Activated T-cell treated with anti-CD3 and anti-CD28 coated beads for 1 hour (primary cell): ENCODE data around the gene SUGP1.

Experiments
- DNase-seq: peaks from one replicate; pipeline ENCODE4 v3.0.0-alpha.2; 2020; ENCODE audit warnings: low read depth

Gene SUGP1

DNA sequence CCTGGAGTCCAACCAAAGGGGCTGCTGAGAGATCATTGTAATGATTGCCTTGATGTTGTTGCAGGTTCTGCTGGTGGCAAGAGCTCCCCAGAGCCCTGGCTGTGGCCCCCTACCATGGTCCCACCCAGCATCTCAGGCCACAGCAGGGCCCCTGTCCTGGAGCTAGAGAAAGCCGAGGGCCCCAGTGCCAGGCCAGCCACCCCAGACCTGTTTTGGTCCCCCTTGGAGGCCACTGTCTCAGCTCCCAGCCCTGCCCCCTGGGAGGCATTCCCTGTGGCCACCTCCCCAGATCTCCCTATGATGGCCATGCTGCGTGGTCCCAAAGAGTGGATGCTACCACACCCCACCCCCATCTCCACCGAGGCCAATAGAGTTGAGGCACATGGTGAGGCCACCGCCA lies 93.1 kb downstream of the SUGP1 start:
- no peak for DNase-seq

DNA sequence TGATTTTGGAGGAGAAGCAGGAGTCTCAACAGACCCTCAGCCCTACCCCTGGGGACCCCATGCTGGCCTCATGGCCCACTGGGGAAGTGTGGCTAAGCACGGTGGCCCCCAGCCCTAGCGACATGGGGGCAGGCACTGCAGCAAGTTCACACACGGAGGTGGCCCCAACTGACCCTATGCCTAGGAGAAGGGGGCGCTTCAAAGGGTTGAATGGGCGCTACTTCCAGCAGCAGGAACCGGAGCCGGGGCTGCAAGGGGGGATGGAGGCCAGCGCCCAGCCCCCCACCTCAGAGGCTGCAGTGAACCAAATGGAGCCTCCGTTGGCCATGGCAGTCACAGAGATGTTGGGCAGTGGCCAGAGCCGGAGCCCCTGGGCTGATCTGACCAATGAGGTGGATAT lies 93.6 kb downstream of the SUGP1 start:
- DNase-seq, result no peak

DNA sequence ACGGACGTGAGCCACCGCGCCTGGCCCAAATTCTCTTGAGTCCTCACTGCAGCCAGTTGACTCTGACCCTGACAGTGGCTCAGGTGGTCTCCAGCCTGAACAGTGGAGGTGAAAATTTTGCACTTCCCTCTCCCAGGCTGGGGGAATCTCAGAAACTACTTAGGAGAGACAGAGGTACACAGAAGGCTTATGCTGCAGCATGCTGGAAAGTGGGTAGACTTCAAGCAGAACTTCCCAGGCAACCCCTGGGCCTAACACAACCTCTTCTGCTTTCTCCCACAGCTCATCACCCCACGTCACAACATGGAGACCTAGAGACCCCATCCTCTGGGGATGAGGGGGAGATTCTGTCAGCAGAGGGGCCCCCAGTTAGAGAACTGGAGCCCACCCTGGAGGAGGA lies 94.1 kb downstream of the SUGP1 start:
- DNase-seq, result no peak
